HCT116 (cell line): ENCODE measurements around the gene IGDCC3. TPM values are rescaled to one million over a fixed set of nuclear protein-coding genes. Genes with fewer than 3 reads are reported as not detected.

ENCODE experiments used
- ATAC-seq: fragments of 200-7000 bp; cut with Tn5 transposase; 2 replicates; pipeline ENCODE4 v1.9.1; 2020; ENCODE audit warnings: mild to moderate bottlenecking, moderate library complexity
- BruUV-seq: library from RNA; stranded (reverse); fragments of 400-500 nt; replicated peaks from 2 replicates; lab custom pipeline; 2021; lab: Mats Ljungman, UMichigan
- CTCF ChIA-PET: fragments of 300-600 bp; sonication (Branson Sonifier 250); formaldehyde crosslinking; loops from one replicate; lab custom pipeline; 2021; ENCODE audit warnings: antibody characterized with exemption; lab: Charles Lee
- POLR2A ChIA-PET: fragments of 300-600, 350-600 bp; sonication (Branson Sonifier 250); formaldehyde crosslinking; loops from one replicate; lab custom pipeline; 2021; ENCODE audit warnings: antibody characterized with exemption; lab: Charles Lee
- RAD21 ChIA-PET, 2 experiments: fragments of 300-600 bp; sonication (Branson Sonifier 250); formaldehyde crosslinking; loops; one replicate each; lab custom pipeline; 2023; ENCODE audit warnings: low total read pairs in 2 of 2; ENCODE audit not compliant: uncharacterized antibody in 2 of 2, unreplicated experiment in 2 of 2, low non-redundant PET in 1 of 2; lab: Charles Lee
- DNase-seq: peaks from one replicate; pipeline ENCODE4 v3.0.0-alpha.2; 2010; ENCODE audit warnings: low read depth, low spot score
- H2AFZ ChIP-seq: fragments of 200-600 bp; shearing (Covaris generic), sonication (generic); 2 replicates; pipeline ENCODE4 v1.6.1; 2017; ENCODE audit warnings: low read depth, mixed run types, mixed read lengths, antibody characterized with exemption, low read length; ENCODE audit not compliant: poor library complexity, severe bottlenecking
- H3K27ac ChIP-seq: 2 replicates; pipeline ENCODE4 v1.5.1; 2012; ENCODE audit warnings: low read depth, low read length
- H3K27me3 ChIP-seq: fragments of 200-600 bp; sonication (generic); 2 replicates; pipeline ENCODE4 v1.6.1; 2016; ENCODE audit warnings: mixed run types, low read length, mixed read lengths; ENCODE audit not compliant: insufficient read depth
- H3K36me3 ChIP-seq, 2 experiments: fragments of 200-500 bp in 1 of 2; fragments of 200-600 bp in 1 of 2; sonication (Bioruptor generic) in 1 of 2; sonication (generic) in 1 of 2; 2 replicates each; pipeline versions ENCODE4 v1.5.1 to v1.6.1; 2014 to 2016; ENCODE audit warnings: low read length in 2 of 2, inconsistent platforms in 1 of 2, mixed read lengths in 1 of 2, mixed run types in 1 of 2; ENCODE audit not compliant: insufficient read depth in 2 of 2, control insufficient read depth in 1 of 2
- H3K4me1 ChIP-seq, 2 experiments: fragments of 200-600 bp in 1 of 2; sonication (generic) in 1 of 2; 2 replicates each; pipeline versions ENCODE4 v1.5.1 to v1.6.1; 2012 to 2017; ENCODE audit warnings: low read length in 2 of 2, inconsistent platforms in 1 of 2, mild to moderate bottlenecking in 1 of 2, mixed read lengths in 1 of 2, mixed run types in 1 of 2, moderate library complexity in 1 of 2; ENCODE audit not compliant: insufficient read depth in 2 of 2, control insufficient read depth in 1 of 2
- H3K4me2 ChIP-seq: fragments of 200-600 bp; sonication (generic); 2 replicates; pipeline ENCODE4 v1.6.1; 2017; ENCODE audit warnings: mixed run types, low read length, mixed read lengths
- H3K4me3 ChIP-seq, 2 experiments: fragments of 200-600 bp in 1 of 2; sonication (generic) in 1 of 2; replicated peaks in 1 of 2; 2 replicates each; pipeline ENCODE4 v1.5.1; 2011 to 2016; ENCODE audit warnings: low read length in 2 of 2, control low read depth in 1 of 2, low read depth in 1 of 2, mild to moderate bottlenecking in 1 of 2, mixed read lengths in 1 of 2, mixed run types in 1 of 2
- H3K79me2 ChIP-seq: fragments of 200-600 bp; sonication (generic); 2 replicates; pipeline ENCODE4 v1.6.1; 2017; ENCODE audit warnings: mild to moderate bottlenecking, mixed run types, low read length, moderate library complexity, mixed read lengths; ENCODE audit not compliant: insufficient read depth
- H3K9ac ChIP-seq: fragments of 200-600 bp; sonication (generic); 2 replicates; pipeline ENCODE4 v1.6.1; 2016; ENCODE audit warnings: low read length, mixed read lengths
- H3K9me2 ChIP-seq: fragments of 200-600 bp; sonication (generic), shearing (Covaris generic); 2 replicates; pipeline ENCODE4 v1.6.1; 2017; ENCODE audit warnings: mixed run types, mild to moderate bottlenecking, moderate library complexity; ENCODE audit not compliant: insufficient read depth
- H3K9me3 ChIP-seq, 2 experiments: fragments of 200-500 bp in 1 of 2; fragments of 200-600 bp in 1 of 2; sonication (Bioruptor generic) in 1 of 2; sonication (generic) in 1 of 2; 2 replicates each; pipeline ENCODE4 v1.6.1; 2014 to 2017; ENCODE audit warnings: low read length in 2 of 2, mixed read lengths in 2 of 2, inconsistent platforms in 1 of 2, low read depth in 1 of 2, mild to moderate bottlenecking in 1 of 2, mixed run types in 1 of 2, moderate library complexity in 1 of 2; ENCODE audit not compliant: control insufficient read depth in 1 of 2, insufficient read depth in 1 of 2
- H4K20me1 ChIP-seq: fragments of 200-600 bp; sonication (generic), shearing (Covaris generic); 2 replicates; pipeline ENCODE4 v1.6.1; 2017; ENCODE audit warnings: mixed run types, mild to moderate bottlenecking, moderate library complexity; ENCODE audit not compliant: insufficient read depth
- RAD21 ChIP-seq: IDR thresholded peaks from 2 replicates; pipeline ENCODE4 v1.6.1; 2012; ENCODE audit warnings: low read depth, mild to moderate bottlenecking
- intact Hi-C: fragments of 100-400 bp; cut with micrococcal nuclease; formaldehyde crosslinking; loops from 2 replicates; pipeline ENCODE4 v1.10.0; 2022
- total RNA-seq: library from RNA; stranded (reverse); gene quantifications from one replicate; pipeline ENCODE4 v1.2.1, GENCODE V29; 2021; ENCODE audit not compliant: unreplicated experiment
- TF ChIP-seq, protein P1 (sequence below): IDR thresholded peaks from 2 replicates; pipeline ENCODE4 v1.6.1; 2012

IGDCC3 gene
- total RNA-seq, 1 experiment from 2014 or later: 0.44 TPM

DNA sequence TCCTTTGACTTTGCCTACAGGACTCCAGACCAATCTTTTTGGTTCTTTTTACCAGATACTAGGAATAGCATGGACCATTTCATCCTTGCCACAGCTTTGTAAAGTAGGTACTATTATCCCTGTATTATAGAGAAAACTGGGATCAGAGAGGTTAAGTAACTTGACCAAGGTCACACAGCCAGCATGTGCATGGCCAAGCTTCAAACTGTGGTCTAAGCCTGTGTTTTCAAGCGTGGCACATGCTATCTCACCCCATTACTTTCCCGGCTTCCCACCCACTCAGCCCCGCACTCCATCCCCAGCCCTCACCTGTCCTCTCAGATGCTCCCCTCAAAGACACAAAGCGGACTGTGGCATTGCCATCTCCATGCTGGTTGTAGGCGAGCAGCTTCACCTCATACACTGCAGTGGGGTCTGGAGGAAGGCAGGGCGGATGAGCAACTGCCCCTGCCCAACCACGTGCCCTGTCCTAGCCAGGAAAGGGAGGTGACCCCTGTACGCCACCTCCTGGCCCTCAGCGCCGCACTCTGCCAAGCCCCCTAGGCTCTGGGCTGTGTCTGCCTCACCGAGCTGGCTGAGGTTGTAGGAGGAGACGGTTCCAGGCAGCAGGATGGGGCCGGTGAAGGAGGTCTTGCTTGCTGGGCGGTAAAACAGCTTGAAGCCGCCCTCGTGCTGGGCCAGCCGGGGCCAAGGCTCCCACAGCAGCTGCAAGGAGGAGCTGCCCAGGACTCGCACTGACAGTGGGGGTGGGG is 47.6 kb downstream of the IGDCC3 start:
- no peaks in the 10 kb centered on the region for H3K4me1 ChIP-seq
- H4K20me1 ChIP-seq: no peaks in the 10 kb centered on the region
- RAD21 ChIA-PET: no interaction called here
- H3K79me2 ChIP-seq: no peaks in the 10 kb centered on the region
- no peaks in the 10 kb centered on the region for H3K9me2 ChIP-seq
- TF ChIP-seq, protein P1, sequence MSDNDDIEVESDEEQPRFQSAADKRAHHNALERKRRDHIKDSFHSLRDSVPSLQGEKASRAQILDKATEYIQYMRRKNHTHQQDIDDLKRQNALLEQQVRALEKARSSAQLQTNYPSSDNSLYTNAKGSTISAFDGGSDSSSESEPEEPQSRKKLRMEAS: no peak
- TF ChIP-seq, all 23 proteins: peak for 0
- no peaks in the 10 kb centered on the region for H3K9me3 ChIP-seq
- no peak overlapping the region for H3K27ac ChIP-seq
- ATAC-seq (no peak), DNase-seq (no peak)
- H3K36me3 ChIP-seq: no peaks in the 10 kb centered on the region
- H3K4me3 ChIP-seq: no peak overlapping the region
- intact Hi-C loops: no loop called here
- BruUV-seq: no TSS peak
- POLR2A ChIA-PET: no interaction called here
- no peak overlapping the region for H3K4me2 ChIP-seq
- H3K9ac ChIP-seq: no peak overlapping the region
- no peak overlapping the region for H2AFZ ChIP-seq
- H3K27me3 ChIP-seq: no peaks in the 10 kb centered on the region
- CTCF ChIA-PET: no interaction called here

DNA sequence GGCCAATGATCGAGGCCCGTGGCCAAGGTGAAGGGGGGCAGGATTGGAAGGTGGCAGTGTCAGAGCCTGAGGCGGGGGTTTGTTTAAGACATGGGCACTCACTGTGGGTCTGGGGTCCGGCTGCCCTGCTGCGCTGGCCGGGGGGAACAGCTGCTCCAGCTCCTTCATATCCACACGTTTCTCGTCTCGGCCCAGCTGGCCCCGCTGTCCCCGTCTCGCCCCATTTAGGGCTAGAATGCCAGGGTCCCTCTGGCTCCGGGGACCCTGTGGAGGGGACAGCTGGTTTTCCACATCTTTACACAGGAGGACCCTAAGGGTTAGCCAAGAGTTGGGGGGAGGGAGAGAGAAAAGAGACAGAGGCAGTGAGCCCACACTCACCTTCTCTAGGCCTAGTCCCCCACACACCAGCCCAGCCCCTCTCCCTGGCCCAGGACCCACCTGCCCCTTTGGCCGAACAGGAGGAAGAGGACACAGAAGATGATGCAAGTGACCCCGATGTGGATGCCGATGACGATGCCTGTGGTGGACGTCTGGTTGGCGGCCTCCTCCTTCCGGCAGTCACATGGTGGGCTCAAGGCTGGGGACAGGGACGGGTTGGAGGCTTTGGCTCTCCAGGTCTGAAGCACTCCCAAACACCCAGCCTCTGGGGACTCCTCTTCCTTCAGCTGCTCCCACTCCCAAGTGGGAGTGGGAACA is 48.4 kb downstream of the IGDCC3 start:
- ChIA-PET POLR2A (no interaction called here), CTCF (no interaction called here)
- no peak overlapping the region for H3K9ac ChIP-seq

More for the DNA sequence above, 48.4 kb downstream of the IGDCC3 start:
- intact Hi-C loops: no loop called here
- Histone ChIP-seq H3K27ac (no peak overlapping the region), H3K4me1 (no peaks in the 10 kb centered on the region), H2AFZ (no peak overlapping the region), H3K36me3 (no peaks in the 10 kb centered on the region), H4K20me1 (no peaks in the 10 kb centered on the region), H3K4me3 (no peak overlapping the region), H3K27me3 (no peaks in the 10 kb centered on the region), H3K9me3 (no peaks in the 10 kb centered on the region), H3K4me2 (no peak overlapping the region), H3K79me2 (no peaks in the 10 kb centered on the region), H3K9me2 (no peaks in the 10 kb centered on the region)
- no peak for TF ChIP-seq RAD21
- no peak for ATAC-seq
- no TSS peak for BruUV-seq
- RAD21 ChIA-PET: no interaction called here
- no peak for DNase-seq
